Mucosa of rectum (tissue), 2 donors: ENCODE measurements around the gene STXBP5L.
"Not testable (repeated sequence)": the region's sequence is repeated elsewhere in the genome, so short reads cannot be mapped to it uniquely, and the experiment has no call there.

ENCODE experiments used
- H3K27ac ChIP-seq, 2 donors: one replicate each; pipeline ENCODE4 v1.7.0; 2013; ENCODE audit warnings: inconsistent platforms in 2 of 2, low read depth in 2 of 2, low read length in 2 of 2
- H3K27me3 ChIP-seq, 2 donors: one replicate each; pipeline ENCODE4 v1.7.0; 2013; ENCODE audit warnings: low read length in 2 of 2; ENCODE audit not compliant: control insufficient read depth in 2 of 2, insufficient read depth in 2 of 2
- H3K36me3 ChIP-seq, 2 donors: one replicate each; pipeline ENCODE4 v1.7.0; 2013; ENCODE audit warnings: low read length in 2 of 2; ENCODE audit not compliant: control insufficient read depth in 2 of 2, insufficient read depth in 2 of 2
- H3K4me1 ChIP-seq, 2 donors: one replicate each; pipeline ENCODE4 v1.7.0; 2013; ENCODE audit warnings: low read length in 2 of 2, mild to moderate bottlenecking in 1 of 2; ENCODE audit not compliant: control insufficient read depth in 2 of 2, insufficient read depth in 2 of 2
- H3K4me3 ChIP-seq, 2 donors: one replicate each; pipeline ENCODE4 v1.7.0; 2013; ENCODE audit warnings: low read length in 2 of 2
- H3K9ac ChIP-seq, 2 donors: one replicate each; pipeline ENCODE4 v1.7.0; 2013; ENCODE audit warnings: low read length in 2 of 2, low read depth in 1 of 2, mild to moderate bottlenecking in 1 of 2
- H3K9me3 ChIP-seq, 2 donors: one replicate each; pipeline ENCODE4 v1.7.0; 2013; ENCODE audit warnings: low read length in 2 of 2; ENCODE audit not compliant: control insufficient read depth in 2 of 2
- donor health status: healthy.
- donor health status: Normal muscosa, but diverticular disease.

STXBP5L gene

DNA sequence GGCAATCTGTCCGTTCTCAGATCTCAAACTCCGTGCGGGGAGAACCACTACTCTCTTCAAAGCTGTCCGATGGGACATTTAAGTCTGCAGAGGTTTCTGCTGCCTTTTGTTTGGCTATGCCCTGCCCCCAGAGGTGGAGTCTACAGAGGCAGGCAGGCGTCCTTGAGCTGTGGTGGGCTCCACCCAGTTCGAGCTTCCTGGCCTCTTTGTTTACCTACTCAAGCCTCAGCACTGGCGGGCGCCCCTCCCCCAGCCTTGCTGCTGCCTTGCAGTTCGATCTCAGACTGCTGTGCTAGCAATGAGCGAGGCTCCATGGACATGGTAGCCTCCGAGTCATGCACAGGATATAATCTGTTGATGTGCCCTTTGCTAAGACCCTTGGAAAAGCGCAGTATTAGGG, 543.7 kb downstream of the STXBP5L start:
- H3K4me1 ChIP-seq, H3K27me3 ChIP-seq, H3K9me3 ChIP-seq, H3K4me3 ChIP-seq, H3K36me3 ChIP-seq, H3K9ac ChIP-seq, H3K27ac ChIP-seq: not testable (repeated sequence)

DNA sequence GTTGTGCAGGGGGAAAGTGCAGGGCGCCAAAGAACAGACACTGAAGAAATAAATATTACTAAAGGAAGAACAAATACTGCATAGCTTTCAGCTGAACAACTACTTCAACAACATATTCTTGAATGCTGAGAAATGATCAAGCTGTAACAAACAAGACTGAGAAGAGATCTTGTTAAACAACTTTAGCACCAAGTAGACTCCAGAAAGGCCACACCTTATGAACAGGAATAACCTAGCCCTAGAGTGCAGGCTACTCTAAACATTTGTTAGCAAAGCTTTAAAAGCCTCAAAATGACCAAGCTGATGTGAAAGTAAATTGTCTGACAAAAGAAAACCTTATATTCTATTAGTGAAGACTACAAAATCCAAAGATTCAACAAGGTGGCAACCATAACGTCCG, 554.6 kb downstream of the STXBP5L start:
- Histone ChIP-seq H3K27me3 (no peaks in the 10 kb centered on the region), H3K36me3 (peaks cover 0 to 3% of the 10 kb centered on the region in 2 donors), H3K4me1 (no peaks in the 10 kb centered on the region), H3K4me3 (no peak overlapping the region), H3K27ac (no peak overlapping the region), H3K9me3 (no peaks in the 10 kb centered on the region), H3K9ac (no peak overlapping the region)

DNA sequence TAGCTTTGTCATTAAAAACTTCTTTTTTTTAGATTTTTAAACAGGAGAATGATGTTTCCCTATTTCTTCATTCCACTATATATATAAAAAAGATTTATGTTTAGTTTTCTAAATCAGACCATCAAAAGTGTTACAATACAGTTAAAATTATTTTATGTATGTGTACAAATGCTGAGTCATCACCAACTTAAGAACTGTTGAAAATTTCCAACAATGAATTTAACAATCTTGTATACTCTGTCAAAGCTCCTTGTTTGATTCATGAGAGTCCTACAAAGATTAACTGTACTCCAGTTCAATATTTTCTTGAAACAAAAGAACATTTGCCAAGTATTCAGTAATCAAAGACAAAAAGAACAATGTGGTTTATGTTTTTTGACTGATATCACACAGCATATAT, 555.7 kb downstream of the STXBP5L start:
- Histone ChIP-seq H3K27me3 (no peaks in the 10 kb centered on the region), H3K36me3 (peaks cover 0 to 3% of the 10 kb centered on the region in 2 donors), H3K4me1 (no peaks in the 10 kb centered on the region), H3K27ac (no peak overlapping the region), H3K9me3 (no peaks in the 10 kb centered on the region), H3K9ac (no peak overlapping the region), H3K4me3 (no peak overlapping the region)

DNA sequence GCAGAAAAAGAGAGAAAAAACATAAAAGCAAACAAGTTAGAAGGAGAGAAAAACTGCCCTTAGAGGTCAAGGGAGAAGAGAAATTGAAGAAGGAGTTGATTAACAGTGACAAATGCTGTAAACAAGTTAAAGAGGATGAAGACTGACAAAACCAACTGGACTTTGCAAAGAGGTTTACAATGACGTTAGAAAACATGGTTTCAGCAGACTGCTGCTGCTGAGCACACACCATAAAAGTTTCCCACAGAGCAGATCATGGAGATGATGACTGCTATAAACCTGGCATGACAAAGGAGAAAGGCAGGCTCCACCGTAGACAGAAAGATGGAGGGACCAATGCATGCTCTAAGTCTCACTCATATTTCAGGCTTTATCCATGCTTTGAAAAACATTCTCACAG, 559.1 kb downstream of the STXBP5L start:
- Histone ChIP-seq H3K4me1 (no peaks in the 10 kb centered on the region), H3K4me3 (no peak overlapping the region), H3K27ac (no peak overlapping the region), H3K27me3 (no peaks in the 10 kb centered on the region), H3K9ac (no peak overlapping the region), H3K36me3 (peaks cover 0 to 3% of the 10 kb centered on the region in 2 donors), H3K9me3 (no peaks in the 10 kb centered on the region)

DNA sequence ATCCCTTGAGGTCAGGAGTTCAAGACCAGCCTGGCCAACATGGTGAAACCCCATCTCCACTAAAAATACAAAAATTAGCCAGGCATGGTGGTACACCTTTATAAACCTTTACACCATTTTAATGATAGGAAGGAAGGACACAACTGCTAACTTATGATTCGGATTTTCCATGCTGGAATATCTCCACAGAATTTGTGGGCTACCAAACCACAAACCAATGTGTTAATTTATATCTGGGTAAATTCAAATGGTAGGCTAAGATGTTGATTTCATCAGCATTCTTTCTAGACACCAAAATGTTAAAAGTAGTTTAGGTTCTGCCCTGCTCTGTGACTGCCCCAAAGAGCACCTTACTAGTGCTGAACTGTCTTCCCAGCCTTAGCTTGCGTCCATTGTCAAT, 565.0 kb downstream of the STXBP5L start:
- Histone ChIP-seq H3K9me3 (no peaks in the 10 kb centered on the region), H3K4me1 (no peaks in the 10 kb centered on the region), H3K4me3 (no peak overlapping the region), H3K9ac (no peak overlapping the region), H3K27me3 (no peaks in the 10 kb centered on the region), H3K27ac (no peak overlapping the region), H3K36me3 (no peaks in the 10 kb centered on the region)
